ENCODE results near the gene DPP6. TPM values are rescaled to one million over a fixed set of nuclear protein-coding genes. Genes with fewer than 3 reads are reported as not detected.
"Not testable (repeated sequence)": the region's sequence is repeated elsewhere in the genome, so short reads cannot be mapped to it uniquely, and the experiment has no call there.

DPP6 gene
- total RNA-seq, 1 experiment from 2014 or later: not detected

GRCh38 chr7:154677454-154677853 lies 625.3 kb downstream of the DPP6 start:
- CTCF ChIA-PET: no interaction called here
- Histone ChIP-seq H3K36me3 (ENCODE audit: control insufficient read depth, insufficient read depth, low read length) (no peaks in the 10 kb centered on the region), H3K4me3 (ENCODE audit: low read depth in 2 of 2, low read length in 2 of 2) (no peak overlapping the region), H3K9me3 (ENCODE audit: control insufficient read depth, insufficient read depth, low read depth, low read length) (no peaks in the 10 kb centered on the region), H3K27me3 (ENCODE audit: control insufficient read depth, insufficient read depth, low read length) (peaks cover 2% of the 10 kb centered on the region; the same call in 1 of the 2 replicates), H3K4me1 (ENCODE audit: control insufficient read depth, insufficient read depth, low read length) (no peaks in the 10 kb centered on the region), H3K27ac (ENCODE audit: low read length) (no peak overlapping the region)
- intact Hi-C loops (cut with micrococcal nuclease; ENCODE audit: unreplicated experiment): no loop called here
- ATAC-seq (no peak), DNase-seq (ENCODE audit: low read depth, low spot score) (no peak)
- POLR2A ChIA-PET: no interaction called here
- no peak for TF ChIP-seq POLR2AphosphoS5 (IDR thresholded peaks at IDR 0.05; ENCODE audit: low read depth, low read length)
- no peak for TF ChIP-seq TCF7L2 (IDR thresholded peaks at IDR 0.05; ENCODE audit: low read depth, low read length)
- TF ChIP-seq SIN3A (IDR thresholded peaks at IDR 0.05; ENCODE audit: borderline replicate concordance, insufficient read depth, low read depth, low read length): no peak
- TF ChIP-seq CTCF (IDR thresholded peaks at IDR 0.05): no peak
- TF ChIP-seq REST (IDR thresholded peaks at IDR 0.05; ENCODE audit: insufficient read depth in 1 of 2, low read depth in 2 of 2, low read length in 1 of 2): no peak
- in situ Hi-C loops (cut with HindIII; ENCODE audit: low pct_unique_long_range_greater_than_20kb, low sequenced_read_pairs): no loop called here
- BruUV-seq (replicated peaks): no TSS peak

- POLR2A ChIA-PET; H3K27ac ChIP-seq (ENCODE audit: low read length); H3K27me3 ChIP-seq (ENCODE audit: control insufficient read depth, insufficient read depth, low read length); H3K4me1 ChIP-seq (ENCODE audit: control insufficient read depth, insufficient read depth, low read length); H3K9me3 ChIP-seq (ENCODE audit: control insufficient read depth, insufficient read depth, low read depth, low read length); intact Hi-C loops (cut with micrococcal nuclease; ENCODE audit: unreplicated experiment); H3K4me3 ChIP-seq (ENCODE audit: low read depth in 2 of 2, low read length in 2 of 2); H3K36me3 ChIP-seq (ENCODE audit: control insufficient read depth, insufficient read depth, low read length); CTCF ChIA-PET; DNase-seq (ENCODE audit: low read depth, low spot score); ATAC-seq; BruUV-seq (replicated peaks); in situ Hi-C loops (cut with HindIII; ENCODE audit: low pct_unique_long_range_greater_than_20kb, low sequenced_read_pairs): not testable (repeated sequence)
Measured at GRCh38 chr7:154678001-154678550, 625.9 kb downstream of the DPP6 start.

- Histone ChIP-seq H3K4me1 (ENCODE audit: control insufficient read depth, insufficient read depth, low read length) (no peaks in the 10 kb centered on the region), H3K27me3 (ENCODE audit: control insufficient read depth, insufficient read depth, low read length) (peaks cover 2% of the 10 kb centered on the region; the same call in 1 of the 2 replicates), H3K27ac (ENCODE audit: low read length) (no peak overlapping the region), H3K9me3 (ENCODE audit: control insufficient read depth, insufficient read depth, low read depth, low read length) (no peaks in the 10 kb centered on the region), H3K4me3 (ENCODE audit: low read depth in 2 of 2, low read length in 2 of 2) (no peak overlapping the region), H3K36me3 (ENCODE audit: control insufficient read depth, insufficient read depth, low read length) (no peaks in the 10 kb centered on the region)
- ChIA-PET POLR2A (no interaction called here), CTCF (no interaction called here)
- TF ChIP-seq TCF7L2 (IDR thresholded peaks at IDR 0.05; ENCODE audit: low read depth, low read length): no peak
- no peak for TF ChIP-seq CTCF (IDR thresholded peaks at IDR 0.05)
- no peak for TF ChIP-seq REST (IDR thresholded peaks at IDR 0.05; ENCODE audit: insufficient read depth in 1 of 2, low read depth in 2 of 2, low read length in 1 of 2)
- TF ChIP-seq POLR2AphosphoS5 (IDR thresholded peaks at IDR 0.05; ENCODE audit: low read depth, low read length): no peak
- ATAC-seq (no peak), DNase-seq (ENCODE audit: low read depth, low spot score) (no peak)
- BruUV-seq (replicated peaks): no TSS peak
- intact Hi-C loops (cut with micrococcal nuclease; ENCODE audit: unreplicated experiment) (no loop called here), in situ Hi-C loops (cut with HindIII; ENCODE audit: low pct_unique_long_range_greater_than_20kb, low sequenced_read_pairs) (no loop called here)
Measured at GRCh38 chr7:154679379-154680053, 627.3 kb downstream of the DPP6 start.

Data from Panc1 (cell line).